IMR-90 (cell line): Measurements from ENCODE around the gene CAPZA1. TPM values are rescaled to one million over a fixed set of nuclear protein-coding genes. Genes with fewer than 3 reads are reported as not detected.

Experiments used
- ATAC-seq: fragments of 200-7000 bp; cut with Tn5 transposase; 2 replicates; pipeline ENCODE4 v1.9.1; 2020; ENCODE audit warnings: low read depth, mild to moderate bottlenecking, moderate library complexity
- BruUV-seq: library from RNA; stranded (reverse); fragments of 400-500 nt; replicated peaks from 2 replicates; lab custom pipeline; 2021; lab: Mats Ljungman, UMichigan
- CTCF ChIA-PET: fragments of 300-600 bp; formaldehyde crosslinking; extraction: SDS; loops from one replicate; lab custom pipeline; 2021; ENCODE audit warnings: antibody characterized with exemption; lab: Yijun Ruan, JAX
- POLR2A ChIA-PET: fragments of 300-600 bp; sonication (Branson Sonifier 250); formaldehyde crosslinking; loops from one replicate; lab custom pipeline; 2022; ENCODE audit warnings: antibody characterized with exemption; ENCODE audit not compliant: unreplicated experiment; lab: Charles Lee
- DNase-seq: peaks from one replicate; pipeline ENCODE4 v3.0.0; 2013
- H2AFZ ChIP-seq: replicated peaks from 2 replicates; pipeline ENCODE3; 2013; ENCODE audit warnings: low read length, mild to moderate bottlenecking; ENCODE audit not compliant: poor library complexity
- H2AK5ac ChIP-seq: 2 replicates; pipeline ENCODE4 v1.6.1; 2013; ENCODE audit warnings: low read depth, low read length, inconsistent platforms
- H2AK9ac ChIP-seq: replicated peaks from 2 replicates; pipeline ENCODE3; 2013; ENCODE audit warnings: mild to moderate bottlenecking, low read depth, low read length, moderate library complexity; ENCODE audit not compliant: poor library complexity
- H2BK120ac ChIP-seq: 2 replicates; pipeline ENCODE4 v1.6.1; 2013; ENCODE audit warnings: low read depth, low read length, inconsistent platforms
- H2BK15ac ChIP-seq: 3 replicates; pipeline ENCODE4 v1.6.1; 2013; ENCODE audit warnings: low read depth, low read length, inconsistent platforms
- H2BK20ac ChIP-seq: 2 replicates; pipeline ENCODE4 v1.6.1; 2013; ENCODE audit warnings: low read depth, mild to moderate bottlenecking, inconsistent platforms, low read length, moderate library complexity
- H2BK5ac ChIP-seq: 2 replicates; pipeline ENCODE4 v1.6.1; 2013; ENCODE audit warnings: mild to moderate bottlenecking, low read depth, low read length, inconsistent platforms; ENCODE audit not compliant: poor library complexity, severe bottlenecking
- H3K14ac ChIP-seq: replicated peaks from 2 replicates; pipeline ENCODE4 v1.6.1; 2013; ENCODE audit warnings: low read depth, low read length, inconsistent platforms
- H3K18ac ChIP-seq: 2 replicates; pipeline ENCODE4 v1.6.1; 2013; ENCODE audit warnings: low read depth, low read length, control low read depth
- H3K23ac ChIP-seq: 2 replicates; pipeline ENCODE4 v1.6.1; 2013; ENCODE audit warnings: low read depth, low read length, inconsistent platforms
- H3K27ac ChIP-seq: 2 replicates; pipeline ENCODE4 v1.5.1; 2013; ENCODE audit warnings: mild to moderate bottlenecking, control low read depth, low read length; ENCODE audit not compliant: insufficient read depth
- H3K27me3 ChIP-seq: 2 replicates; pipeline ENCODE4 v1.6.1; 2013; ENCODE audit warnings: low read length; ENCODE audit not compliant: control insufficient read depth, insufficient read depth
- H3K36me3 ChIP-seq: 2 replicates; pipeline ENCODE4 v1.6.1; 2013; ENCODE audit warnings: low read length, mixed read lengths; ENCODE audit not compliant: control insufficient read depth, insufficient read depth
- H3K4ac ChIP-seq: 2 replicates; pipeline ENCODE4 v1.6.1; 2013; ENCODE audit warnings: low read depth, low read length, inconsistent platforms
- H3K4me1 ChIP-seq: 2 replicates; pipeline ENCODE4 v1.6.1; 2013; ENCODE audit warnings: low read length, mixed read lengths; ENCODE audit not compliant: control insufficient read depth, insufficient read depth
- H3K4me2 ChIP-seq: 2 replicates; pipeline ENCODE4 v1.6.1; 2013; ENCODE audit warnings: low read depth, mild to moderate bottlenecking, control low read depth, low read length, moderate library complexity
- H3K4me3 ChIP-seq: 2 replicates; pipeline ENCODE4 v1.5.1; 2013; ENCODE audit warnings: low read depth, mild to moderate bottlenecking, control low read depth, low read length, moderate library complexity; ENCODE audit not compliant: insufficient read depth
- H3K56ac ChIP-seq: 2 replicates; pipeline ENCODE4 v1.6.1; 2013; ENCODE audit warnings: low read length, inconsistent platforms; ENCODE audit not compliant: insufficient read depth; ENCODE audit errors: extremely low read depth
- H3K79me1 ChIP-seq, 2 experiments: 2 replicates each; pipeline ENCODE4 v1.6.1; 2013; ENCODE audit warnings: low read length in 2 of 2, inconsistent platforms in 1 of 2, low read depth in 1 of 2
- H3K9ac ChIP-seq: 2 replicates; pipeline ENCODE4 v1.6.1; 2013; ENCODE audit warnings: low read depth, low read length, control low read depth
- H3K9me1 ChIP-seq: 2 replicates; pipeline ENCODE4 v1.6.1; 2013; ENCODE audit warnings: low read length, inconsistent platforms; ENCODE audit not compliant: insufficient read depth
- H3K9me3 ChIP-seq: 2 replicates; pipeline ENCODE4 v1.6.1; 2013; ENCODE audit warnings: low read length; ENCODE audit not compliant: control insufficient read depth, insufficient read depth
- H4K20me1 ChIP-seq: 2 replicates; pipeline ENCODE4 v1.6.1; 2013; ENCODE audit warnings: low read length, inconsistent platforms; ENCODE audit not compliant: insufficient read depth
- H4K5ac ChIP-seq: 2 replicates; pipeline ENCODE4 v1.6.1; 2013; ENCODE audit warnings: mild to moderate bottlenecking, low read depth, low read length, control low read depth
- H4K8ac ChIP-seq, 2 experiments: 2 replicates each; pipeline ENCODE4 v1.6.1; 2013; ENCODE audit warnings: low read depth in 2 of 2, low read length in 2 of 2, control low read depth in 1 of 2, inconsistent platforms in 1 of 2
- H4K91ac ChIP-seq: 2 replicates; pipeline ENCODE4 v1.6.1; 2013; ENCODE audit warnings: low read depth, low read length, inconsistent platforms; ENCODE audit not compliant: insufficient read depth
- BHLHE40 ChIP-seq: fragments of 150-350 bp; IDR thresholded peaks from 2 replicates; pipeline ENCODE4 v1.6.1; 2016; ENCODE audit warnings: mild to moderate bottlenecking, low read depth, low read length
- CEBPB ChIP-seq: IDR thresholded peaks from 2 replicates; pipeline ENCODE4 v1.6.1; 2012; ENCODE audit warnings: low read depth, low read length, improper control_type of control experiment
- CHD1 ChIP-seq: IDR thresholded peaks from 2 replicates; pipeline ENCODE4 v1.6.1; 2012; ENCODE audit warnings: low read depth, low read length, improper control_type of control experiment
- ELK1 ChIP-seq: fragments of 150-350 bp; IDR thresholded peaks from 2 replicates; pipeline ENCODE4 v1.6.1; 2016; ENCODE audit warnings: low read depth, mild to moderate bottlenecking, low read length, moderate library complexity, borderline replicate concordance
- FOS ChIP-seq: fragments of 150-350 bp; IDR thresholded peaks from 2 replicates; pipeline ENCODE4 v1.6.1; 2016; ENCODE audit warnings: low read depth, low read length
- MAFK ChIP-seq: IDR thresholded peaks from 2 replicates; pipeline ENCODE4 v1.6.1; 2012; ENCODE audit warnings: low read depth, low read length, improper control_type of control experiment
- MXI1 ChIP-seq: IDR thresholded peaks from 2 replicates; pipeline ENCODE4 v1.6.1; 2012; ENCODE audit warnings: low read depth, mild to moderate bottlenecking, low read length, moderate library complexity, borderline replicate concordance
- NFE2L2 ChIP-seq: fragments of 150-350 bp; IDR thresholded peaks from 2 replicates; pipeline ENCODE4 v1.6.1; 2016; ENCODE audit warnings: low read depth, mild to moderate bottlenecking, low read length
- POLR2A ChIP-seq: IDR thresholded peaks from 2 replicates; pipeline ENCODE4 v1.6.1; 2012; ENCODE audit warnings: mild to moderate bottlenecking, low read depth, low read length
- RCOR1 ChIP-seq: IDR thresholded peaks from 2 replicates; pipeline ENCODE4 v1.6.1; 2012; ENCODE audit warnings: mild to moderate bottlenecking, low read length, improper control_type of control experiment; ENCODE audit not compliant: insufficient replicate concordance
- RFX5 ChIP-seq: IDR thresholded peaks from 2 replicates; pipeline ENCODE4 v1.8.0; 2012; ENCODE audit warnings: low read depth, mild to moderate bottlenecking, low read length, moderate library complexity
- SMC3 ChIP-seq: fragments of 150-350 bp; IDR thresholded peaks from 2 replicates; pipeline ENCODE4 v1.6.1; 2016; ENCODE audit warnings: low read depth, mild to moderate bottlenecking, antibody characterized with exemption, low read length, moderate library complexity
- WGBS, 2 experiments: methylation state at CpG; one replicate each; pipeline versions ENCODE4 v1.1.5 to v1.1.7; 2013; ENCODE audit warnings: missing lambda C conversion rate in 2 of 2; ENCODE audit not compliant: insufficient read length in 1 of 2; ENCODE audit errors: extremely low coverage in 2 of 2; 5-methylcytosine and 5-hydroxymethylcytosine counted together
- dilution Hi-C: fragments of 300-500 bp; cut with HindIII; formaldehyde crosslinking; loops from one replicate; pipeline ENCODE4 v1.14.3; 2018; ENCODE audit warnings: low sequenced_read_pairs; ENCODE audit not compliant: unreplicated experiment
- in situ Hi-C: fragments of 300-500 bp; cut with MboI; formaldehyde crosslinking; loops from 3 replicates; pipeline ENCODE4 v1.14.3; 2019; ENCODE audit warnings: low sequenced_read_pairs, inconsistent platforms, mixed read lengths
- intact Hi-C: fragments of 100-400 bp; cut with micrococcal nuclease; formaldehyde crosslinking; loops from 2 replicates; pipeline ENCODE4 v1.10.0; 2022
- polyA plus RNA-seq, 3 experiments: library from polyadenylated mRNA; depleted of rRNA; stranded (reverse); fragments of >200 nt; gene quantifications; 2 replicates each; pipeline ENCODE4 v1.2.3, GENCODE V29; 2012; ENCODE audit warnings: low replicate concordance in 1 of 3
- total RNA-seq: library from RNA; depleted of rRNA; stranded (reverse); fragments of >200 nt; gene quantifications from 2 replicates; pipeline ENCODE4 v1.2.3, GENCODE V29; 2012
- TF ChIP-seq, protein P1 (sequence below): fragments of 150-350 bp; IDR thresholded peaks from 2 replicates; pipeline ENCODE4 v1.6.1; 2017; ENCODE audit warnings: mild to moderate bottlenecking, antibody characterized with exemption, low read length, low read depth

CAPZA1 gene
- total and polyA plus RNA-seq, 2 of the 4 experiments (the other 2 are of a cell fraction) = 108 to 262 TPM

DNA sequence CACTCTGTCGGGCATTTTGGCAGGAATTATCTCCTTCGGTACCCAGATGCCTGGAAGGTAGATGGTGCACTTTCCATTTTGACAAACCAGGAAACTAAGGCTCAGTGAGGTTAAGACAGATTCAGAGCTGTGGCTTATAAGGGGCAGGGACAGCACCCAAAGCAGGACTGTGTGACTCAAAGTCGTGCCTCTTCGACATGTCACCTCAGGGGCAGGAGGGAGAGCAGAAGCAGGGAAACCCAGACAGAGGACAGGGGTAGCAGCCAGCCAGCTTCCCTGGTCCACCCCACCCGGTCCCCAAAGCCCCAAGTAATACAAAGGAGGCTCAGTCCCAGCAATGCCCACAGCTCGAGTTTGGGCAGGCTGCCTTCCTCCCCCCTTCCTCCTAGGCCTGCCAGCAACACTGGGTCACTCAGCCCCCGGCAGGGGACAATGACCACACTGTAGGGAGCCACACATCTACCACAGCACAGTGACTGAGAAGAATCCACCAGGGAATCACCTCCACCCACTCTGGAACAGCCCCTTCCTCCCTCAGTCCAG lies 84.8 kb downstream of the CAPZA1 start (continued):
- TF ChIP-seq RCOR1 (no peak), BHLHE40 (no peak)

DNA sequence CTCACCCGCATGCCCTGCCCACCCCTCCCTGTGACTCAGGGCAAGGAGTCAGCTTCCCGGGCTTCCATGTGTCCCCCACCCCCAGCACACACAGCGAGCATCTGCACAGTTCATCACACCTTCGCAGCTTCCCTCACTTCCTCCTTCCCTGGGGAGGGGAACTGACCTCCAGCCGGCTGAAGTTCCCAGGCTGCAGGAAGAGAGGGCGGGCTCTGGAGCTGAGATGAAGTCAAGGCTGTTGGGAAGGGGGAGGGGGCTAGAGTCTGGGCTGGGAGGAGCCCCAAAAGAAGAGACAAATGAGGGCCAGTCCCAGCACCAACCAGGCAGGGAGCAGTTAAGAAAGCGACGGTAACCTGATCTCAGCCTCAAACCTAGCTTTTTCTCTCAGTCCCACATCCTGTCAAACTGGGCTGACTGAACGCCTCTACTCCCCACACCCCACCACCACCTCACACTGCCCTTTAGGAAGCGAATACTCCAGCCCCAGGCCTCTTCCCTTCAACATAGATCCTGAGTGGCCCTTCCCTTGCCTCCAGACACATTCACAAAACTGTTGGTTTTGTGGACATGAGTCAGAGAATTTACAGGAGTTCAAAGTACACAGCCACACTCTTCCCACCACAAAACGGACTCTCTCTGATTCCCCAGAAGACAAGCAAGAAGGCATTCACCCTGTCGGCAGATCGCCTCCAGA lies 85.4 kb downstream of the CAPZA1 start:
- ChIA-PET POLR2A (interaction anchor here (0.6 to 1.5 kb wide), 4 partner anchors 30 to 311 kb away, joined by 3 to 9 read pairs (median 4); partner anchors contain the start of genes CTTNBP2NL and MOV10), CTCF (interaction anchor here (0.5 to 1.3 kb wide), 5 partner anchors 11 to 88 kb away, joined by 3 to 5 read pairs (median 4); partner anchors contain the start of gene MOV10)
- Histone ChIP-seq H3K18ac (peak overlapping the region; percentile 44), H4K20me1 (peaks cover 50% of the 10 kb centered on the region), H4K5ac (peak overlapping the region; percentile 9), H3K27me3 (no peaks in the 10 kb centered on the region), H3K14ac (peak overlapping the region; percentile 86), H3K27ac (peak overlapping the region; percentile 79), H3K23ac (peak overlapping the region; percentile 86), H3K4me1 (peaks cover 29% of the 10 kb centered on the region), H3K9me1 (peaks cover 13% of the 10 kb centered on the region; the same call in 1 of the 2 replicates), H2BK120ac (peak overlapping the region; percentile 56), H2AK5ac (peak overlapping the region; percentile 88), H2BK5ac (peak overlapping the region; percentile 90), H3K4me3 (peak overlapping the region; percentile 84), H3K9me3 (no peaks in the 10 kb centered on the region), H3K79me1 (peaks cover 8 to 58% of the 10 kb centered on the region in 2 experiments; a peak in 3 of 4 replicates), H4K8ac (peak overlapping the region; percentile 1 to 77; a peak in 3 of 4 replicates), H2BK15ac (peak overlapping the region; percentile 35; the same call in 1 of the 3 replicates), H3K36me3 (peaks cover 24% of the 10 kb centered on the region), H3K9ac (peak overlapping the region; percentile 86), H2AFZ (peak overlapping the region; percentile 66), H4K91ac (peak overlapping the region; percentile 78), H3K4ac (peak overlapping the region; percentile 84), H3K4me2 (peak overlapping the region; percentile 89), H2BK20ac (0 out of 2 replicates have a peak overlapping the region, but pooled peaks have one; percentile 5), H3K56ac (peak overlapping the region; percentile 90), H2AK9ac (peak overlapping the region; percentile 98)
- no TSS peak for BruUV-seq
- intact Hi-C loops (loop anchor here (5.0 to 10.0 kb wide), 2 partner anchors 188 to 240 kb away; no protein-coding TSS in a partner anchor), dilution Hi-C loops (no loop called here), in situ Hi-C loops (loop anchor here (5.0 to 25.0 kb wide), 3 partner anchors 200 to 982 kb away; partner anchors contain the start of gene WNT2B)
- ATAC-seq (peak; percentile 67), DNase-seq (peak; percentile 96)
- no CpG with 5 or more reads among the region's 13 CpGs for WGBS, 2 experiments
- TF ChIP-seq RCOR1 (peak; percentile 10), RFX5 (no peak), ELK1 (no peak), FOS (peak; percentile 46), MAFK (no peak), NFE2L2 (no peak), CHD1 (no peak), MXI1 (0 out of 2 replicates have a peak, but pooled peaks have one; percentile 25), CEBPB (no peak), SMC3 (no peak), POLR2A (peak; percentile 64)
- TF ChIP-seq, protein P1, sequence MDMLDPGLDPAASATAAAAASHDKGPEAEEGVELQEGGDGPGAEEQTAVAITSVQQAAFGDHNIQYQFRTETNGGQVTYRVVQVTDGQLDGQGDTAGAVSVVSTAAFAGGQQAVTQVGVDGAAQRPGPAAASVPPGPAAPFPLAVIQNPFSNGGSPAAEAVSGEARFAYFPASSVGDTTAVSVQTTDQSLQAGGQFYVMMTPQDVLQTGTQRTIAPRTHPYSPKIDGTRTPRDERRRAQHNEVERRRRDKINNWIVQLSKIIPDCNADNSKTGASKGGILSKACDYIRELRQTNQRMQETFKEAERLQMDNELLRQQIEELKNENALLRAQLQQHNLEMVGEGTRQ = no peak; the same call in 1 of the 2 replicates
